Stimulated activated naive CD8-positive, alpha-beta T cell treated with anti-CD3 and anti-CD28 coated beads, Interleukin-15, Interleukin-2, amounts not matched to agents 100 U/mL and 50 U/mL, for 24 hours (primary cell): Measurements from ENCODE around the gene COL4A2.

Experiments
- ATAC-seq: fragments of 150-1000 bp; cut with Tn5 transposase; one replicate; pipeline ENCODE4 v1.10.0; 2021
- DNase-seq: peaks from one replicate; pipeline ENCODE4 v3.0.0; 2021

COL4A2 gene

DNA sequence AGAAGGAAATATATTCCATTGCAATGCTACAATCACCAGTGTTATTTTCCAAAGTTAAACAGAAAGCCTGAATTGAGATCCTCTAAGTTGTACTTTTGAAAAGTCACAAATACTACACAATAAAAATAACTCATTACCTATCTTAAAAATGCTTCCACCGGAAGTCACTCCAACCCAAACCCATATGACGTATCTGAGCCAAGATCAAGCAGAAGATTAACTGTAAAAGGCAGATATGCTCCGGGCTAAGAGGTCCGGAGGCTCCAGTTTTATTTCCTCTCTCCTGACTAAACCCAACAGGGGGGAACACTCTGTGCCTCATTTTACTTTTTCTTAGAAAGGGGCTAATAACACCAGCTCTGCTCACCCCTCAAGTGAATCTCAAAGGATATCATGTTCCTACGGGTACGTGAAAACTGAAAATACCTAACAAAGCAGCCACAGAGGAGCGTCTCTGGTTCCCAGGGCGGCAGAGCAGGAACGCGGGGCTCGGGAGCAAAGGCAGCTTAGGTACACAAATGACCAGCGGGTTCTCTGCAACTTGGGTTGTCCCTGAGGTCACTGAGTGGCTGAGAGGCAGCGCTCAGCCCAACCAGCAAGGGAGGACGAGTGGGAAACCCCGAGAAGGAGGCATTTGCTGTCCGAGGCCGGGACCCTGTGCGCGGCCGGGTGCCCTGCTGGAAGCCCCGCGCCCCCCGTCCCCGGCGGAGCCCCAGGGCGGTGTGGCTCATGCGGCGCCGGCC, 253.7 kb downstream of the COL4A2 start:
- DNase-seq: peak; percentile 19
- no peak for ATAC-seq

GRCh38 chr13:110561344-110562035, 254.4 kb downstream of the COL4A2 start, which contains the start of gene RAB20:
TSS of gene RAB20 (minus strand) at chr13:110561722. CDS start at chr13:110561519, 203 bp downstream.
- ATAC-seq (peak; percentile 82), DNase-seq (peak; percentile 68)

DNA sequence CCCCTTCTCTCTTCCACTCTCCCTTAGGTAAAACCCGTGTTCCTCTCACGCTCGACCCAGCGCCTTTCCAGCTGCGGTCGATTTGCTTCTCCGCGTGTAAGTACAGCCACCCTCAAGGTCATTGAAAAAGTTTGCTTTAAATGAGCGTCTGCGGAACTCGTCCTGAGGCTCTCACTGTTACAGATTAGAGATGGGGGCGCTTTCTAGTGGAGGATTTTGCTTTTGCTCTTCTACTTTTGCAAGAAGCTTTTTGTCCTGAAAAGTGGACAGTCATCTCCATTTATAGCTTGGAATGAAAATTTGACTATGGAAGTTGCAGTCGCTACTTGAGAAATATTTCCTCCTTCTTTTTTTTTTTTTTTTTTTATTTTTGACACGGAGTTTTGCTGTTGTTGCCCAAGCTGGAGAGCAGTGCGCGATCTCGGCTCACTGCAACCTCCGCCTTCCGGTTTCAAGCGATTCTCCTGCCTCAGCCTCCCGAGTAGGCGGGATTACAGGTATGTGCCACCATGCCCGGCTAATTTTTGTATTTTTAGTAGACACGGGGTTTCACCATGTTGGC, 255.0 kb downstream of the COL4A2 start:
- ATAC-seq (no peak), DNase-seq (no peak)
